NCI-H1436 (cell line): ENCODE results near the gene PHTF2.
"Not testable (repeated sequence)": the region's sequence is repeated elsewhere in the genome, so short reads cannot be mapped to it uniquely, and the experiment has no call there.

ENCODE experiments used
- DNase-seq: peaks from one replicate; lab custom pipeline; 2025; lab: John Stamatoyannopoulos, UW

PHTF2 gene

GRCh38 chr7:77989981-77990566 is 191.5 kb downstream of the PHTF2 start:
- DNase-seq = peak; percentile 11

- no peak for DNase-seq
Observed at GRCh38 chr7:77991656-77992055, 193.1 kb downstream of the PHTF2 start.

GRCh38 chr7:77993838-77994237 is 195.3 kb downstream of the PHTF2 start:
- DNase-seq = no peak

GRCh38 chr7:77995717-77996116 is 197.1 kb downstream of the PHTF2 start:
- no peak for DNase-seq

- DNase-seq = not testable (repeated sequence)
Observed at GRCh38 chr7:77999168-77999567, 200.6 kb downstream of the PHTF2 start.

- no peak for DNase-seq
Observed at GRCh38 chr7:78002021-78002420, 203.4 kb downstream of the PHTF2 start.

GRCh38 chr7:78002715-78003114 is 204.1 kb downstream of the PHTF2 start:
- DNase-seq = no peak

GRCh38 chr7:78006063-78006755 is 207.6 kb downstream of the PHTF2 start:
- no peak for DNase-seq
